NOMO-1 (cell line): ENCODE data around the gene MACROD1.
"Not testable (repeated sequence)": the region's sequence is repeated elsewhere in the genome, so short reads cannot be mapped to it uniquely, and the experiment has no call there.

Experiments used
- DNase-seq, 2 experiments: peaks; one replicate each; lab custom pipeline; 2025; ENCODE audit not compliant: unreplicated experiment in 2 of 2; lab: John Stamatoyannopoulos, UW

The MACROD1 gene

GRCh38 chr11:64185693-64186491 is 20.0 kb upstream of the MACROD1 start, which contains the start of gene STIP1:
Gene STIP1, plus strand, starts transcription at chr11:64186171. Its CDS starts 91 bp downstream, at chr11:64186262.
- peak; percentile 99 to 100 for DNase-seq

GRCh38 chr11:64185175-64185692 is 19.3 kb upstream of the MACROD1 start:
- DNase-seq, result peak; percentile 43 to 59

- DNase-seq, result no peak
Measured at GRCh38 chr11:64183890-64184289, 18.0 kb upstream of the MACROD1 start.

- DNase-seq, result peak; percentile 87 to 88
Measured at GRCh38 chr11:64181506-64182411, 15.8 kb upstream of the MACROD1 start.

GRCh38 chr11:64180891-64181290 is 15.0 kb upstream of the MACROD1 start:
- no peak for DNase-seq

- no peak for DNase-seq
Measured at GRCh38 chr11:64178951-64179639, 13.2 kb upstream of the MACROD1 start.

GRCh38 chr11:64178203-64178602 is 12.3 kb upstream of the MACROD1 start:
- DNase-seq, result no peak

- DNase-seq, result no peak
Measured at GRCh38 chr11:64176751-64177150, 10.8 kb upstream of the MACROD1 start.

- no peak for DNase-seq
Measured at GRCh38 chr11:64173616-64174355, 7.9 kb upstream of the MACROD1 start.

GRCh38 chr11:64170419-64170818 is 4.5 kb upstream of the MACROD1 start:
- DNase-seq, result no peak

GRCh38 chr11:64165481-64165841 is 452 bp downstream of the MACROD1 start:
- no peak for DNase-seq

- DNase-seq, result peak; percentile 18 to 26
Measured at GRCh38 chr11:64164392-64165312, 1.3 kb downstream of the MACROD1 start.

GRCh38 chr11:64163951-64164350 is 2.0 kb downstream of the MACROD1 start:
- no peak for DNase-seq

- not testable (repeated sequence) for DNase-seq
Measured at GRCh38 chr11:64162769-64163168, 3.1 kb downstream of the MACROD1 start.

- DNase-seq, result no peak
Measured at GRCh38 chr11:64161037-64161436, 4.9 kb downstream of the MACROD1 start.

- no peak for DNase-seq
Measured at GRCh38 chr11:64157631-64158394, 8.1 kb downstream of the MACROD1 start.

- no peak for DNase-seq
Measured at GRCh38 chr11:64156235-64157011, 9.5 kb downstream of the MACROD1 start.

- DNase-seq, result no peak
Measured at GRCh38 chr11:64153812-64154211, 12.1 kb downstream of the MACROD1 start.
